Liver (tissue), 9 donors: ENCODE data around the gene BSND. TPM values are rescaled to one million over a fixed set of nuclear protein-coding genes. Genes with fewer than 3 reads are reported as not detected.

ENCODE experiments used
- DNase-seq: peaks from one replicate; pipeline ENCODE4 v3.0.0-alpha.2; 2017; ENCODE audit warnings: low spot score
- H3K27ac ChIP-seq, 2 donors: one replicate each; pipeline ENCODE4 v1.7.0; 2013; ENCODE audit warnings: inconsistent platforms in 2 of 2, low read length in 2 of 2, control low read depth in 1 of 2, low read depth in 1 of 2, mild to moderate bottlenecking in 1 of 2
- H3K27me3 ChIP-seq, 4 donors: one replicate each; pipeline versions ENCODE4 v1.6.1 to v1.7.0; 2013; ENCODE audit warnings: low read length in 3 of 4, inconsistent platforms in 1 of 4, mild to moderate bottlenecking in 1 of 4, moderate library complexity in 1 of 4; ENCODE audit not compliant: control insufficient read depth in 4 of 4, insufficient read depth in 4 of 4
- H3K36me3 ChIP-seq, 4 donors: one replicate each; pipeline versions ENCODE4 v1.6.1 to v1.7.0; 2013; ENCODE audit warnings: low read length in 3 of 4, mild to moderate bottlenecking in 3 of 4, low read depth in 1 of 4, moderate library complexity in 1 of 4; ENCODE audit not compliant: control insufficient read depth in 4 of 4, insufficient read depth in 3 of 4
- H3K4me1 ChIP-seq, 4 donors: one replicate each; pipeline versions ENCODE4 v1.6.1 to v1.7.0; 2013; ENCODE audit warnings: low read length in 3 of 4, mild to moderate bottlenecking in 3 of 4, moderate library complexity in 1 of 4; ENCODE audit not compliant: control insufficient read depth in 4 of 4, insufficient read depth in 4 of 4
- H3K4me3 ChIP-seq, 3 donors: one replicate each; pipeline versions ENCODE4 v1.6.1 to v1.7.0; 2013; ENCODE audit warnings: low read length in 3 of 3, control low read depth in 1 of 3, low read depth in 1 of 3, mild to moderate bottlenecking in 1 of 3
- H3K9ac ChIP-seq, 2 donors: one replicate each; pipeline ENCODE4 v1.7.0; 2013; ENCODE audit warnings: low read length in 2 of 2, mild to moderate bottlenecking in 2 of 2, moderate library complexity in 2 of 2, control low read depth in 1 of 2, low read depth in 1 of 2
- H3K9me3 ChIP-seq, 4 donors: one replicate each; pipeline versions ENCODE4 v1.6.1 to v1.7.0; 2013; ENCODE audit warnings: low read length in 3 of 4; ENCODE audit not compliant: control insufficient read depth in 4 of 4
- EGR1 ChIP-seq, 2 donors: IDR thresholded peaks; 2 replicates each; pipeline ENCODE4 v1.6.1; 2016 to 2018; ENCODE audit warnings: antibody characterized with exemption in 2 of 2, low read depth in 2 of 2
- FOXA1 ChIP-seq: IDR thresholded peaks from 2 replicates; pipeline ENCODE4 v1.6.1; 2016; ENCODE audit warnings: antibody characterized with exemption
- FOXA2 ChIP-seq: IDR thresholded peaks from 2 replicates; pipeline ENCODE4 v1.6.1; 2016; ENCODE audit warnings: antibody characterized with exemption
- GABPA ChIP-seq, 2 donors: IDR thresholded peaks in 1 of 2; conservative IDR thresholded peaks in 1 of 2; 2 replicates each; pipeline ENCODE4 v1.6.1; 2016; ENCODE audit warnings: antibody characterized with exemption in 2 of 2, mild to moderate bottlenecking in 1 of 2, moderate library complexity in 1 of 2
- HNF4A ChIP-seq, 2 donors: conservative IDR thresholded peaks; 2 replicates each; pipeline ENCODE4 v1.6.1; 2016; ENCODE audit warnings: antibody characterized with exemption in 2 of 2, mild to moderate bottlenecking in 2 of 2
- HNF4G ChIP-seq: IDR thresholded peaks from 2 replicates; pipeline ENCODE4 v1.6.1; 2016; ENCODE audit warnings: antibody characterized with exemption
- JUND ChIP-seq, 2 donors: IDR thresholded peaks; 2 replicates each; pipeline ENCODE4 v1.6.1; 2016; ENCODE audit warnings: antibody characterized with exemption in 2 of 2
- NR2F2 ChIP-seq: IDR thresholded peaks from 2 replicates; pipeline ENCODE4 v1.6.1; 2016; ENCODE audit warnings: antibody characterized with exemption
- RAD21 ChIP-seq, 2 donors: IDR thresholded peaks; 2 replicates each; pipeline ENCODE4 v1.6.1; 2016; ENCODE audit warnings: antibody characterized with exemption in 2 of 2, mild to moderate bottlenecking in 2 of 2
- RXRA ChIP-seq, 2 donors: IDR thresholded peaks; 2 replicates each; pipeline ENCODE4 v1.6.1; 2017 to 2018; ENCODE audit warnings: antibody characterized with exemption in 2 of 2, mild to moderate bottlenecking in 1 of 2
- SP1 ChIP-seq: IDR thresholded peaks from 2 replicates; pipeline ENCODE4 v1.6.1; 2018; ENCODE audit warnings: antibody characterized with exemption, mild to moderate bottlenecking
- TAF1 ChIP-seq: conservative IDR thresholded peaks from 2 replicates; pipeline ENCODE4 v1.6.1; 2016; ENCODE audit warnings: antibody characterized with exemption, mild to moderate bottlenecking
- YY1 ChIP-seq: IDR thresholded peaks from 2 replicates; pipeline ENCODE4 v1.6.1; 2016; ENCODE audit warnings: antibody characterized with exemption, mild to moderate bottlenecking
- WGBS: extraction: QIAGEN DNeasy Blood & Tissue Kit; methylation state at CpG from one replicate; pipeline ENCODE4 v1.1.7; 2013; 5-methylcytosine and 5-hydroxymethylcytosine counted together
- polyA plus RNA-seq, 2 donors: library from polyadenylated mRNA; stranded (reverse) in 1 of 2; unstranded in 1 of 2; fragments of 200-250 nt in 1 of 2; fragments of >200 nt in 1 of 2; fragmentation: Nextera tagmentation in 1 of 2; extraction: Ambion mirVana in 1 of 2; gene quantifications; one replicate each; pipeline versions ENCODE4 v1.2.1 to v1.2.3, GENCODE V29; 2013 to 2015
- total RNA-seq, 2 donors: library from RNA; depleted of rRNA; stranded (reverse); fragments of >200 nt; gene quantifications; one replicate each; pipeline ENCODE4 v1.2.3, GENCODE V29; 2014
- TF ChIP-seq, protein P1 (sequence below): fragments of 150-350 bp; IDR thresholded peaks from 2 replicates; pipeline ENCODE4 v1.5.1; 2017; ENCODE audit warnings: improper control_type of control experiment, low read depth, low read length; ENCODE audit not compliant: missing input control
- TF ChIP-seq, protein P2 (sequence below): IDR thresholded peaks from 2 replicates; pipeline ENCODE4 v1.6.1; 2016; ENCODE audit warnings: antibody characterized with exemption
- TF ChIP-seq, protein P3 (sequence below): IDR thresholded peaks from 2 replicates; pipeline ENCODE4 v1.6.1; 2016; ENCODE audit warnings: antibody characterized with exemption, mild to moderate bottlenecking
- TF ChIP-seq, protein P4 (sequence below): IDR thresholded peaks from 2 replicates; pipeline ENCODE4 v1.6.1; 2016; ENCODE audit warnings: antibody characterized with exemption
- TF ChIP-seq, protein P5 (sequence below): IDR thresholded peaks from 2 replicates; pipeline ENCODE4 v1.6.1; 2016; ENCODE audit warnings: antibody characterized with exemption
- donor health status: healthy.
- donor health status: healthy.
- donor health status: healthy.
- donor health status: healthy.
- donor health status: healthy.

Gene BSND
- total and polyA plus RNA-seq, 4 donors, result 0.14 TPM; not detected in 3

DNA sequence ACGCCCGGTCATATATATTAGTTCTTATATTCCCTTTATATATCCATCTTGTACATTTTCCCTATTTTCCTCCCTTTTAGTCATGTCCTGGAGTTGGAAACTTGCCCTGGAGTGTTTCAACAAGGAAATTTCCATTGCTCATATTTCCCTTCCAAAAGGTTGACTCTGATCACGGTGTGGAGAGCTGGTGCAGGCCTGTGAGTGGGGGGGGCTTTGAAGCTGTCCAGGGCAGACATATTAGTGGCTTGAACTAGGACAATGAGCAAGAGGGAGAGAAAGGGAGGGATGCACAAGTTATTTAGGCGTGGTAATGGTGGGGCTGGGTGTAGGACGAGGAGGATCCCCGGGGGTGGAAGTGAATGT, 48.7 kb upstream of the BSND start:
- TF ChIP-seq SP1 (no peak), EGR1 (IDR thresholded peaks at IDR 0.05; ENCODE audit: low read depth in 2 of 2) (no peak), RAD21 (IDR thresholded peaks at IDR 0.05) (no peak), FOXA1 (no peak), GABPA (IDR thresholded peaks at IDR 0.05 in 1 of 2, conservative IDR thresholded peaks at IDR 0.05 in 1 of 2) (no peak), JUND (IDR thresholded peaks at IDR 0.05) (no peak), NR2F2 (no peak), HNF4A (conservative IDR thresholded peaks at IDR 0.05) (no peak), RXRA (IDR thresholded peaks at IDR 0.05) (no peak), FOXA2 (no peak), TAF1 (no peak), HNF4G (no peak), YY1 (no peak)
- TF ChIP-seq, protein P1, sequence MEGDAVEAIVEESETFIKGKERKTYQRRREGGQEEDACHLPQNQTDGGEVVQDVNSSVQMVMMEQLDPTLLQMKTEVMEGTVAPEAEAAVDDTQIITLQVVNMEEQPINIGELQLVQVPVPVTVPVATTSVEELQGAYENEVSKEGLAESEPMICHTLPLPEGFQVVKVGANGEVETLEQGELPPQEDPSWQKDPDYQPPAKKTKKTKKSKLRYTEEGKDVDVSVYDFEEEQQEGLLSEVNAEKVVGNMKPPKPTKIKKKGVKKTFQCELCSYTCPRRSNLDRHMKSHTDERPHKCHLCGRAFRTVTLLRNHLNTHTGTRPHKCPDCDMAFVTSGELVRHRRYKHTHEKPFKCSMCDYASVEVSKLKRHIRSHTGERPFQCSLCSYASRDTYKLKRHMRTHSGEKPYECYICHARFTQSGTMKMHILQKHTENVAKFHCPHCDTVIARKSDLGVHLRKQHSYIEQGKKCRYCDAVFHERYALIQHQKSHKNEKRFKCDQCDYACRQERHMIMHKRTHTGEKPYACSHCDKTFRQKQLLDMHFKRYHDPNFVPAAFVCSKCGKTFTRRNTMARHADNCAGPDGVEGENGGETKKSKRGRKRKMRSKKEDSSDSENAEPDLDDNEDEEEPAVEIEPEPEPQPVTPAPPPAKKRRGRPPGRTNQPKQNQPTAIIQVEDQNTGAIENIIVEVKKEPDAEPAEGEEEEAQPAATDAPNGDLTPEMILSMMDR, result no peak
- TF ChIP-seq, protein P2, sequence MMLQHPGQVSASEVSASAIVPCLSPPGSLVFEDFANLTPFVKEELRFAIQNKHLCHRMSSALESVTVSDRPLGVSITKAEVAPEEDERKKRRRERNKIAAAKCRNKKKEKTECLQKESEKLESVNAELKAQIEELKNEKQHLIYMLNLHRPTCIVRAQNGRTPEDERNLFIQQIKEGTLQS, result no peak
- TF ChIP-seq, protein P3, sequence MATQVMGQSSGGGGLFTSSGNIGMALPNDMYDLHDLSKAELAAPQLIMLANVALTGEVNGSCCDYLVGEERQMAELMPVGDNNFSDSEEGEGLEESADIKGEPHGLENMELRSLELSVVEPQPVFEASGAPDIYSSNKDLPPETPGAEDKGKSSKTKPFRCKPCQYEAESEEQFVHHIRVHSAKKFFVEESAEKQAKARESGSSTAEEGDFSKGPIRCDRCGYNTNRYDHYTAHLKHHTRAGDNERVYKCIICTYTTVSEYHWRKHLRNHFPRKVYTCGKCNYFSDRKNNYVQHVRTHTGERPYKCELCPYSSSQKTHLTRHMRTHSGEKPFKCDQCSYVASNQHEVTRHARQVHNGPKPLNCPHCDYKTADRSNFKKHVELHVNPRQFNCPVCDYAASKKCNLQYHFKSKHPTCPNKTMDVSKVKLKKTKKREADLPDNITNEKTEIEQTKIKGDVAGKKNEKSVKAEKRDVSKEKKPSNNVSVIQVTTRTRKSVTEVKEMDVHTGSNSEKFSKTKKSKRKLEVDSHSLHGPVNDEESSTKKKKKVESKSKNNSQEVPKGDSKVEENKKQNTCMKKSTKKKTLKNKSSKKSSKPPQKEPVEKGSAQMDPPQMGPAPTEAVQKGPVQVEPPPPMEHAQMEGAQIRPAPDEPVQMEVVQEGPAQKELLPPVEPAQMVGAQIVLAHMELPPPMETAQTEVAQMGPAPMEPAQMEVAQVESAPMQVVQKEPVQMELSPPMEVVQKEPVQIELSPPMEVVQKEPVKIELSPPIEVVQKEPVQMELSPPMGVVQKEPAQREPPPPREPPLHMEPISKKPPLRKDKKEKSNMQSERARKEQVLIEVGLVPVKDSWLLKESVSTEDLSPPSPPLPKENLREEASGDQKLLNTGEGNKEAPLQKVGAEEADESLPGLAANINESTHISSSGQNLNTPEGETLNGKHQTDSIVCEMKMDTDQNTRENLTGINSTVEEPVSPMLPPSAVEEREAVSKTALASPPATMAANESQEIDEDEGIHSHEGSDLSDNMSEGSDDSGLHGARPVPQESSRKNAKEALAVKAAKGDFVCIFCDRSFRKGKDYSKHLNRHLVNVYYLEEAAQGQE, result no peak
- TF ChIP-seq, protein P4, sequence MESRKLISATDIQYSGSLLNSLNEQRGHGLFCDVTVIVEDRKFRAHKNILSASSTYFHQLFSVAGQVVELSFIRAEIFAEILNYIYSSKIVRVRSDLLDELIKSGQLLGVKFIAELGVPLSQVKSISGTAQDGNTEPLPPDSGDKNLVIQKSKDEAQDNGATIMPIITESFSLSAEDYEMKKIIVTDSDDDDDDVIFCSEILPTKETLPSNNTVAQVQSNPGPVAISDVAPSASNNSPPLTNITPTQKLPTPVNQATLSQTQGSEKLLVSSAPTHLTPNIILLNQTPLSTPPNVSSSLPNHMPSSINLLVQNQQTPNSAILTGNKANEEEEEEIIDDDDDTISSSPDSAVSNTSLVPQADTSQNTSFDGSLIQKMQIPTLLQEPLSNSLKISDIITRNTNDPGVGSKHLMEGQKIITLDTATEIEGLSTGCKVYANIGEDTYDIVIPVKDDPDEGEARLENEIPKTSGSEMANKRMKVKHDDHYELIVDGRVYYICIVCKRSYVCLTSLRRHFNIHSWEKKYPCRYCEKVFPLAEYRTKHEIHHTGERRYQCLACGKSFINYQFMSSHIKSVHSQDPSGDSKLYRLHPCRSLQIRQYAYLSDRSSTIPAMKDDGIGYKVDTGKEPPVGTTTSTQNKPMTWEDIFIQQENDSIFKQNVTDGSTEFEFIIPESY, result no peak
- TF ChIP-seq, protein P5, sequence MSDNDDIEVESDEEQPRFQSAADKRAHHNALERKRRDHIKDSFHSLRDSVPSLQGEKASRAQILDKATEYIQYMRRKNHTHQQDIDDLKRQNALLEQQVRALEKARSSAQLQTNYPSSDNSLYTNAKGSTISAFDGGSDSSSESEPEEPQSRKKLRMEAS, result no peak
- DNase-seq, result no peak
- H3K36me3 ChIP-seq, result no peaks in the 10 kb centered on the region
- H3K27ac ChIP-seq, result no peak overlapping the region
- WGBS, result 76% methylated on average over 6 of the region's 6 CpGs
- H3K9ac ChIP-seq, result no peak overlapping the region
- H3K9me3 ChIP-seq, result no peaks in the 10 kb centered on the region
- H3K27me3 ChIP-seq, result no peaks in the 10 kb centered on the region
- peaks cover 0 to 10% (median 6%) of the 10 kb centered on the region in 4 donors for H3K4me1 ChIP-seq
- H3K4me3 ChIP-seq, result no peak overlapping the region
